RWPE1 (cell line): ENCODE results near the gene ZNF200.
"Not testable (repeated sequence)": the region's sequence is repeated elsewhere in the genome, so short reads cannot be mapped to it uniquely, and the experiment has no call there.

ENCODE experiments used
- CTCF ChIA-PET: fragments of 350-600 bp; sonication (Branson Sonifier 250); formaldehyde crosslinking; extraction: SDS; loops from one replicate; lab custom pipeline; 2021; lab: Yijun Ruan, JAX
- POLR2A ChIA-PET: fragments of 400-600 bp; formaldehyde crosslinking; extraction: SDS; loops from one replicate; lab custom pipeline; 2020; ENCODE audit warnings: antibody characterized with exemption; ENCODE audit not compliant: low non-redundant PET; lab: Yijun Ruan, JAX
- DNase-seq: peaks from one replicate; pipeline ENCODE4 v3.0.0; 2012; ENCODE audit warnings: low spot score
- H3K27ac ChIP-seq: fragments of 450-650 bp; 2 replicates; pipeline ENCODE4 v1.5.1; 2017
- CTCF ChIP-seq: fragments of 450-650 bp; conservative IDR thresholded peaks from 2 replicates; pipeline ENCODE4 v1.5.1; 2017; ENCODE audit warnings: low read depth, mild to moderate bottlenecking

ZNF200 gene

DNA sequence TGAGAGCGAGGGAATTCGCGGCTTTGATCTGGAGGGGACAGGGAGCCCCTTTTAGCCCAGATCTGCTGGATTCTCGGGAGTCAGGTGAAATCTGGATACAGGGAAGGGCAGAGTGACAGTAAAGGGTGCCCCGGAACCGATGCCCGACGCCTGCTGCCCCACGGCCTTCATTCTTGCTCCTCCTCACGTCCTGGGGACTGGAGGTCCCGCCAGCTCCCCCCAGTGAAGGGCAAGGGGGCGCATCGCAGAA is 46.4 kb downstream of the ZNF200 start:
- H3K27ac ChIP-seq, result no peak overlapping the region; the same call in 1 of the 2 replicates
- TF ChIP-seq CTCF, result no peak
- no peak for DNase-seq
- CTCF ChIA-PET, result no interaction called here
- POLR2A ChIA-PET, result no interaction called here

DNA sequence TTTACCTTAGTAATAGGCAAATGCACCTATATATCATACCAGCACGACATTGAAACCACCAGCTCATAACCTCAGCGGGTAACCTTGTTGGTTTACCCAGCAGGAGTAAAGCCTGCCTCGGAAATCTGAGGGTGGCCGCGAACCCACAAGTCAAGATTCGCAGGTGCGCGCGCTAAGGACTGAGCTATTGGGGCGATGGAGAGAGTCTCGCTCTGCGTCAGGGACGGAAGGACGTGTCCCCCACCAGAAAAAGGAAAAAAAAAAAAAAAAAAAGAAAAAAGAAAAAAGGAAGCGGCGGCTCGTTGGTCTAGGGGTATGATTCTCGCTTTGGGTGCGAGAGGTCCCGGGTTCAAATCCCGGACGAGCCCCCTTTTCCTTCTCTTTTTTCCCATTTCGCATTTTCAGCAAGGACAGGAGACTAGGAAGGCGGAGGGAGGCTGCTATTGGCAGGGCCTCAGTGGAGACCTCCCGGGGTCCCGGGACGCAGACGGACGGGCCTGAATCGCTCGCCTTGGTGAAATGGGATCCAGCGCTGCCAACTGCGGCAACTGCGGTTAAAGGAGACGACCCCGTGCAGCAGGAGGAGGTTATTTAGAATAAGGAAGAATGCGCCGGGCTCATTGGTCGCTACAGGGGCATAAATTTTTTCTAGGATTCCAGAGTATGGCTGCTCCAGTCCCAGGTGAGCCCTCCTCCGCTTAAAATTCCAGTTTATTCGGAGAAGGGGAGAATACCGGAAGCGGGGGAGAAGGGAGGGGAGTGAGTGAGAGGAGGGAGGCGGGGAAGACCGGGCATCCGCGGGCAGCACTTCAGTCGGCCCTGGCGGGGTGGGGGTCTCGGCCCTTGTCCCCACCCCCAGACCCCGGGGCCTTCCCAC is 46.9 kb downstream of the ZNF200 start, which contains the start of gene OR1F1:
Gene OR1F1 (plus strand): TSS at position 407 of the 877 bp plus-strand sequence.
- CTCF ChIA-PET, result no interaction called here
- no peak for TF ChIP-seq CTCF
- POLR2A ChIA-PET, result no interaction called here
- no peak for DNase-seq
- no peak within 1 kb of the TSS; the same call in 1 of the 2 replicates for H3K27ac ChIP-seq

DNA sequence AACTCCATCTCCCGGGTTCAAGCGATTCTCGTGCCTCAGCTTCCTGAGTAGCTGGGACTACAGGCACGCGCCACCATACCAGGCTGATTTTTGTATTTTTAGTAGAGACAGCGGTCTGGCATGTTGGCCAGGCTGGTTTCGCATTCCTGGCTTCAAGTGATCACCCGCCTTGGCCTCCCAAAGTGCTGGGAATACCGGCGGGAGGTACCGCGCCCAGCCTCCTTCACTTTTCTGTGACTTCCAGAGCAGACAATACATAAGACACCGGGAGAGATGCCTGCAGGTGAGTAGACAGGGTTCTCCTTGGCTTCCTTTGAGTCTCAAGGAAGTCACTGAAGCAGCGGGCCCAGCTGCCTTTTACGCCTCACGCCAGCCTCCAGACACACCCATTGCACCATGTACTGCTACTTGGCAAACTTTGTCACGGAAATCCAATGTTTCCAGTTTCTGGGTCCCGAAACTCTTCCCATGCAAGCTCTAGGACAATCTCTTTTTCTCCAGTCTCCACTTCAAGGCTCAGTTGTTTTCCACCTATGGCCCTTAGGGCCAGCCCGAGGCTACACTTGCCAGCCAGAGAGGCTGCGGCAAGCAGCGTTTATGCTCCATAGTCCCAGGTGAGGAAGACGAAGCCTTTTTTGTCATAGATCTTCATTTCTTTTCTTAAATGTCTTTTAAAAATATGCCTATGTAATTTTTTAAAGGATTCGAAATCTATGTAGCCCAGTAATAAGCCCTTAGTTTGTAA is 47.8 kb downstream of the ZNF200 start:
- CTCF ChIA-PET, result interaction anchor here (0.9 kb wide), 1 partner anchor 38 kb away, joined by 3 read pairs; no protein-coding TSS in a partner anchor
- no peak for DNase-seq
- TF ChIP-seq CTCF, result no peak
- no peak overlapping the region for H3K27ac ChIP-seq
- POLR2A ChIA-PET, result no interaction called here

- POLR2A ChIA-PET, result no interaction called here
- CTCF ChIA-PET, result interaction anchor here (0.6 to 0.7 kb wide), 3 partner anchors 30 to 102 kb away, joined by 3 to 5 read pairs (median 3); no protein-coding TSS in a partner anchor
- no peak for TF ChIP-seq CTCF
- H3K27ac ChIP-seq, result no peak overlapping the region
- DNase-seq, result no peak
These were observed 51.4 kb downstream of the ZNF200 start for GRCh38 chr16:3183445-3184139.

DNA sequence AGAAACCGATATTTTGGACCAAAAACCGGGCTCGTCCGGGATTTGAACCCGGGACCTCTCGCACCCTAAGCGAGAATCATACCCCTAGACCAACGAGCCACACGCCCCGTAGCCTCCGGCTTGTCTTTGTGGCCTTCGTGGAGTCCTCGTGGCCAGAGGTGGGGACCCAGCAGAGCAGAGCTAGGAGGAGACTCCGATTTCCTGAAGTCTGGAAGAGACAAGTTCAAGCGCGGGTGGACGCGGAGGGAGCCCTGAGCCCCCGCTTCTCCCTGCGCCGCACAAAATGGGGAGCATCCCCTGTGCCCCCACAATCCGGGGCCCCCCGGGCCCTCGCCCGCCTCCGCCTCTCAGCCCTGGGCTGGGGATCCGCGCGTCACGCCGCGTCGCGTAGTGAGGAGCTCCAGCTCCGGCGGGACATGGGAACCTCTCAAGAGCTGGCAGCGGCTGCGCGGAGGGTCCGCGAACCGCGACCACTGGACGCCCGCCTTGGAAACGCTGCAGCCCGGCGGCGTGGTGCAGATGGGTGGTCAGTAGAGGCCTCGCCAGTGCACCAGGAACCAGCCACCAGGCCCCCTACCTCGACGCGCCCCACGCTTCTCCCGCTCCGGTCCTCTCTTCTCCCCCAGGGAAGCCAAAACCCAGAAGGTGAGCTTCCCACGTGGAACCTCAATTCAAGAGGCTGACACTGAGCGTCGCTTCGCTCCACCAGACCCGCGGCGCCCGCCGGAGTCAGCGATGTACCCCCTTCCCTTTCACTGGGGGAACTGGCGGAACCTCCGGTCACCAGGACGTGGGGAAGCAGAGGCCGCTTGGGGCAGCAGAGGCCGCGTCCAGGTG is 52.1 kb downstream of the ZNF200 start:
- POLR2A ChIA-PET, result no interaction called here
- H3K27ac ChIP-seq, result no peak overlapping the region
- CTCF ChIA-PET, result interaction anchor here (0.7 kb wide), 2 partner anchors 51 to 103 kb away, joined by 3 read pairs; no protein-coding TSS in a partner anchor
- no peak for DNase-seq
- TF ChIP-seq CTCF, result no peak

DNA sequence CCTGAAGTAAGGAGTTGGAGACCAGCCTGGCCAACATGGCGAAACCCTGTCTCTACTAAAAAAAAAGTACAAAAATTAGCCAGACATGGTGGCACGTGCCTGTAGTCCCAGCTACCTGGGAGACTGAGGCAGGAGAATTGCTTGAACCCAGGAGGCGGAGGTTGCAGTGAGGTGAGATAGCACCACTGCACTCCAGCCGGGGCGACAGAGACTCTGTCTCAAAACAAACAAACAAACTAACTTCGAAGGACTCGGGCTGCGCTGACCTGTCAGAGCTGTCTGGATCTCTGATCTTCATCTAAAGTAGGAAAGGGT is 52.7 kb downstream of the ZNF200 start:
- CTCF ChIA-PET, result interaction anchor here (0.7 kb wide), 1 partner anchor 50 kb away, joined by 3 read pairs; no protein-coding TSS in a partner anchor
- POLR2A ChIA-PET, DNase-seq, H3K27ac ChIP-seq: not testable (repeated sequence)
